ENCODE data around the gene SCIMP.

DNA sequence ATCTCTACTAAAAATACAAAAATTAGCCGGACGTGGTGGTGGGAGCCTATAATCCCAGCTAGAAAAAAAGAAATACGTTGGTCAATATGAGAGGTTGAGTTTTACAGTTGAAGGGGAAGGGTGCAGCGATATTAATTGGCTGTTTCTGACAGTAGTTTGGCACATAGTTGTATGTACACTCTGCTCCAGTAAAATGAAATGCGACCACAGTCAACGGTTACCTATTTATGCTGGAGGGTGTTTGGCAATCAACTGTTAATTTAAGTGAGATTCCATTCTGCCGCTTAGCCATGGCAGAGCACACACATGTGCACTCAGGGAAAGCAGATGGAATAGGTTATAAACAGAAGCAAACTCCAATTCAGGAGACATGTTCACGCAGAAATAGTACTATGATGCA lies 33.6 kb downstream of the SCIMP start:
- TF ChIP-seq EZH2 (IDR thresholded peaks at IDR 0.05; ENCODE audit: borderline replicate concordance, low read length), result no peak
- no peak for TF ChIP-seq CTCF (conservative IDR thresholded peaks at IDR 0.05 in 1 of 2, IDR thresholded peaks at IDR 0.05 in 1 of 2; ENCODE audit: extremely low read depth in 1 of 2, insufficient read depth in 1 of 2, low read depth in 1 of 2, low read length in 2 of 2)

Data from mammary epithelial cell (primary cell).